Endometrial microvascular endothelial cells (primary cell): ENCODE results near the gene SLC25A46. TPM values are rescaled to one million over a fixed set of nuclear protein-coding genes. Genes with fewer than 3 reads are reported as not detected.
"Not testable (repeated sequence)": the region's sequence is repeated elsewhere in the genome, so short reads cannot be mapped to it uniquely, and the experiment has no call there.

Source experiments
- in situ Hi-C: cut with HindIII; loops from 2 replicates; pipeline ENCODE4 v1.10.0; 2017; ENCODE audit warnings: low sequenced_read_pairs, low pct_unique_long_range_greater_than_20kb; ENCODE audit errors: inconsistent ontology term
- total RNA-seq: library from RNA; depleted of rRNA; stranded (reverse); fragments of >200 nt; gene quantifications from one replicate; pipeline ENCODE4 v1.2.3, GENCODE V29; 2015; ENCODE audit errors: inconsistent ontology term

SLC25A46 gene
- total RNA-seq, 1 donor from 2014 or later, result 58.9 TPM

- in situ Hi-C loops, result no loop called here
These were observed 14.1 kb downstream of the SLC25A46 start for GRCh38 chr5:110752953-110753352.

- in situ Hi-C loops, result no loop called here
These were observed 14.8 kb downstream of the SLC25A46 start for GRCh38 chr5:110753600-110753999.

GRCh38 chr5:110754181-110754580, 15.4 kb downstream of the SLC25A46 start:
- in situ Hi-C loops, result no loop called here

GRCh38 chr5:110757118-110757729, 18.4 kb downstream of the SLC25A46 start:
- in situ Hi-C loops, result no loop called here

GRCh38 chr5:110760158-110760557, 21.4 kb downstream of the SLC25A46 start:
- in situ Hi-C loops, result no loop called here

GRCh38 chr5:110768138-110768860, 29.5 kb downstream of the SLC25A46 start:
- in situ Hi-C loops, result no loop called here

GRCh38 chr5:110769000-110769681, 30.3 kb downstream of the SLC25A46 start:
- in situ Hi-C loops, result no loop called here

- in situ Hi-C loops, result no loop called here
These were observed 31.5 kb downstream of the SLC25A46 start for GRCh38 chr5:110770286-110770685.

- in situ Hi-C loops, result no loop called here
These were observed 46.1 kb downstream of the SLC25A46 start for GRCh38 chr5:110784901-110785300.

- in situ Hi-C loops, result no loop called here
These were observed 46.5 kb downstream of the SLC25A46 start for GRCh38 chr5:110785356-110785755.

GRCh38 chr5:110788006-110788405, 49.2 kb downstream of the SLC25A46 start:
- in situ Hi-C loops, result not testable (repeated sequence)

GRCh38 chr5:110790673-110791072, 51.9 kb downstream of the SLC25A46 start:
- in situ Hi-C loops, result no loop called here

- in situ Hi-C loops, result no loop called here
These were observed 64.2 kb downstream of the SLC25A46 start for GRCh38 chr5:110802998-110803397.

GRCh38 chr5:110803467-110804326, 64.9 kb downstream of the SLC25A46 start:
- in situ Hi-C loops, result no loop called here

- in situ Hi-C loops, result no loop called here
These were observed 68.4 kb downstream of the SLC25A46 start for GRCh38 chr5:110807169-110807568.

- in situ Hi-C loops, result no loop called here
These were observed 70.2 kb downstream of the SLC25A46 start for GRCh38 chr5:110809006-110809405.
